Measurements from ENCODE around the gene IWS1. TPM values are rescaled to one million over a fixed set of nuclear protein-coding genes. Genes with fewer than 3 reads are reported as not detected.
"Not testable (repeated sequence)": the region's sequence is repeated elsewhere in the genome, so short reads cannot be mapped to it uniquely, and the experiment has no call there.

IWS1 gene
- total RNA-seq, 1 donor from 2014 or later: 40.7 TPM

DNA sequence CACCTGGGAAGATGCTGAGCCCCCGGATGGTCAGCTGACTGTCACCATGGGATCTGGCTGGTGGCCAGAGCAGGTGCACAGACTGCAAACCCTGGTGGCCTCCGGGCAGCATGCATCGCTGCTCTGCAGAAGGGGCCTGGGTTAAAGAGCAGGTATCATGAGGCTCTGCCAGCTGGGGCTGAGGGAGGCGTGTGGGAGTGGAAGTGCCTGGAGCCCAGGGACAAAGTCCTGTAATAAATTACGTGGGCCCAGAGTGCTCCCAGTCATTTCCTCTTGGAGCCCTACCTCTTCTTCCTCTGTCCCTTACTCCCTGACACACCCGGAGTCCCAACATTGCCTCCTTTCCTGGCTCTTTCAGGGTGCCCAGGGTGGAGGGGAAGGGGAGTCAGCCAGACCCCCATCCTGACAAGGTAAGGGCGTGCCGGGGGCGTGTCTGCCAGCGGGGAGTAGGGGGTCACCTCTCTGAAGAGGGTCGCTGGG is 9.2 kb upstream of the IWS1 start, which contains the start of gene MYO7B:
Gene MYO7B, plus strand, starts transcription at position 262 of the 480 bp plus-strand sequence. CDS start 24,040 bp downstream, outside the sequence.
- DNase-seq (ENCODE audit: low spot score): no peak
- intact Hi-C loops (cut with DNase I): no loop called here

DNA sequence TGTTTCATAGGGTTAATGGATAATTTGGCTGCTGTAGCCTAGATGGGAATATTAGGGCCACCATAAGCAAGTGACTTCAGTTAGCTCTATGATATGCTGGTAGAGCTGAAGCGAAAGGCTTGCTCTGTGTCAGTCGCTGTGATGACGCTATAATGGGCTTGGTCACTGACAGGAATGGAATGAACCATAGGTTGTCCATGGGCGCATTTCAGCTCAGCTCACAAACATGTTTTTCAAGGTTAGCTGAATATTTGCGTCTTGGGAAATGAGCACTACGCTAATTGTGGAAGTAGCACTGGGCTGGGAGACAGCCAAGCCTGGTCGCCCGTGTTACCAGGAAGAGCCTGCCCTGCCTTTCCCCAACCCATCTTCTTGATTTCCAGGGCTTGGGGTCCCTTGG is 6.0 kb upstream of the IWS1 start:
- no peak for DNase-seq (ENCODE audit: low spot score)
- intact Hi-C loops (cut with DNase I): no loop called here

DNA sequence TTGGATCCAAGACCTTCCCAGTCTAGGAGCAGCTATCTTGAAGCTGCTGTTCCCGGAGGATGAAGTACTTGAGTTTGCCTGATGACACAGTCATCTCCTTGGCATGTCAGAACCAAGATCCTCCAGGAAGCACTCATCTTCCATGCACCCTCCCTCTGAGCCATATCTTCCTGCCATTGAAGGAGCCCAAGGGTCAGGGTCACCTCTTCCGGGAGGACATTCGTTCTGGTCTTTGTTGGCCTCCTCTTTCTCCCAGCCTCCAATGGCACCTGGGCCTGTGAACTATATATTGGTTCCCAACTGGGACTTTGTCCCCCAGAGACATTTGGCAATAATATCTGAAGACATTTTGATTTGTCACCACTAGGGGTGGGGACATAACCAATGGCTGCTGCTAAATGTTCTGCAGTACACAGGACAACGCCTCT is 4.9 kb upstream of the IWS1 start:
- intact Hi-C loops (cut with DNase I): no loop called here

DNA sequence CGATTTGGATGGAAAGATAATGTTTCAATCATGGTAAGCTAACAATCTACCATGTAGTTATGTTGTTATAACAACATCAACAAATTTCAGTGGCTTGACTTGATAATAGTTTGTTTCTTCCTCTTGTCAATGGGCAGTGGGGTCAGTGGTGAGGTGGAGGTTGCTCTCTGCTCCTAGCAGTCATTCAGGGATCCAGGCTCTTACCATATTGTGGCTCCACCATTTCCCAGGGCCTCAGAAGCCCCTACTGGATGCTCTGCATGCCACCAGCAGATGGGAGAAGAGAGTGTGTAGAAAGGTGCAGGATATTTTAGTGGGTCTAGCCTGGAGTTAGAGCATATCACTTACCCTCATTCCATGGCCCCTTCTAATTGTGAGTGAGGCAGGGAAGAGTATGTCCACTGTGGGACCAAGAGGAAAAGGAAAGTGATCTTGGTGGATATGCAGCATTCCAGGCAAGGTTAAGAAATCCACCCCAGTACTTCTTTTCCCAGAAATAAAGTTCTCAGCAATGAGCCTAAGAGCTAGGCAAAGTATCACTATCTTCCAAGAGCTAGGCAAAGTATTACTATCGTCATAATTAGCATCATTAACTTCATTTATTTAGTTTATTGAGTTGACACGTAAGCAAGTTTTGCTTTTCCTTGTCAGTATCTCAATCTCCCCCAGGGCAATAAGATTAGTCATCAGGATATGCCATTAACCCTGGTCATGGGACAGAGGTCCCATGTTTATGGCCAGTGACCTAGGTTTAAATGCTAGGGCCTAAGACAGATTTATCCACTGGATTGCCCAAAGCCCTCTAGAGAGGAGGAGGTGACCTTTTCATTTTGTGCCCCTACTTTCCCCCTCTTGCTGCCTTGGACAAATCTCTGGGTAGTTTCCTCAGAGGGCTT is 4.2 kb upstream of the IWS1 start:
- intact Hi-C loops (cut with DNase I): no loop called here
- DNase-seq (ENCODE audit: low spot score): no peak

More for the DNA sequence above, 4.9 kb upstream of the IWS1 start:
- DNase-seq (ENCODE audit: low spot score): no peak

DNA sequence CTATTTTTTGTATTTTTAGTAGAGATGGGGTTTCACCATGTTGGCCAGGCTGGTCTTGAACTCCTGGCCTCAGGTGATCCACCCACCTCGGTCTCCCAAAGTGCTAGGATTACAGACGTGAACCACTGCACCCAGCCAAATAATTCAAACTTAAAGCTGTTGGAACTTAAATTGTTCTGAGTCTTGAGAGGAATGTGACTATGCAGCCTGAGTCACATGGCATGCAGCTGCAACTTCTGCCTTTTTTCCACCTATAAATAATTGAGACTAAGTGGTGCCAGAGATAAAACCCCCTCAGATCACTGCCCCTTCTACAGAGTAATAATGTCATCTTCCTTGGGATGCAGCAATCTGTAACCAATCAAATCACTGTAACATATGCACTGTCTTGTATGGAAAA is 3.1 kb upstream of the IWS1 start:
- DNase-seq (ENCODE audit: low spot score): not testable (repeated sequence)
- intact Hi-C loops (cut with DNase I): loop anchor here (5.0 kb wide), 2 partner anchors 123 to 328 kb away; partner anchors contain the start of gene POLR2D

DNA sequence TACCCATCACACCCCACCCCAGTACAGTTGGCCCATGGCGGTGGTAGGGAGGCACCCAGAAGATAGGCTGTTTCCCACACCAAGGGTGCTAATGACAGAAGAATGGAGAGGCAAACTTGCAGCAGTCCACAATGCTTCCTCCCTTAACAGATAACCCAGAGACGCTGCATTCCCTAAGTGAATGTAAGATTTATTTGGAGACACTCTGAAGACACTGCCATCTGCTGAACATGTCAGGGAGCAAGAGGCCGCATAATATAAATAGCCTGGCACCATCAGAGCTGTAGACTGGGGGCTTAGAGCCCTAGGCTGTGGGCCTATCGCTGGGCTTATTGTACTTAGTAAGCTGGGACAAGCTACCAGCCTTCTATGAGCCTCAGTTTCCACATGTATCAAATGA is 2.2 kb upstream of the IWS1 start:
- DNase-seq (ENCODE audit: low spot score): no peak
- intact Hi-C loops (cut with DNase I): loop anchor here (5.0 kb wide), 2 partner anchors 124 to 329 kb away; partner anchors contain the start of gene POLR2D

DNA sequence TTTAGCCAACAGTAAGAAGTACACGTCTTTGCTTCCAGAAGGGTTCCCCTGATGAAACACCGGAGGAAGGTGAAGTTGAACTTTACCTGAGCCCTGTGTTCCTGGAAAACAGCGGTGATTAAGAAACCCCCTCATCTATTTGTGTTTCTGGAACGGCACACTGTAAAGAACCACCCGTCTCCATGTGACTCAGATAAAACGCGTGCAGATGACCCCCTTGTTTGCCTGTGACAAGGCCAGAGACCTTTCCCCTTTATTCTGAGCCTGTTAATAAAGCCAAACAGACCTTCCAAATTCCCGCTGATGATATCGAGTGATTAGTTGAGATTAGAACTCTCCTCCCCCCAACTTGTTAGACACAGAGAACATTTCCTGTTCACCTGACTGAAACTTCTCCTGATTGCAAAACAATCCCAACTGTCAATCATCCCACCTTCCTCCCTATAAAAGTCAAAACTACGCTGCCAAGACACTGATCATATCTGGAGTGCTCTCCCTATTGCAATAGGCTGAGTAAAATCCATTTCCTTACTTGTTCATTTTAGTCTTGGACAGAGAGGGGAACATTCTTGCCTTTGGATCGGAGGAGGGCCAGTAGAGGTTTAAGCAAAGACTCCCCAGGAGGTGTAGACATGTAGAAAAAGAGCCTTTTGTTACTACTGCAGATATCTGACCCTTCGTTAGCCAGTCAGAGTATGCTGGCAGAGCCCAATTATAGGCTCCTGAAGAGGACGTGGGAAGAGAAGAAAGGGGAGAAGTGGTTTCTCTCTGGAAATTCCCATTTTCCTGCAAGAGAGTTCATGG is 914 bp upstream of the IWS1 start:
- intact Hi-C loops (cut with DNase I): loop anchor here (5.0 kb wide), 2 partner anchors 125 to 330 kb away; partner anchors contain the start of gene POLR2D

DNA sequence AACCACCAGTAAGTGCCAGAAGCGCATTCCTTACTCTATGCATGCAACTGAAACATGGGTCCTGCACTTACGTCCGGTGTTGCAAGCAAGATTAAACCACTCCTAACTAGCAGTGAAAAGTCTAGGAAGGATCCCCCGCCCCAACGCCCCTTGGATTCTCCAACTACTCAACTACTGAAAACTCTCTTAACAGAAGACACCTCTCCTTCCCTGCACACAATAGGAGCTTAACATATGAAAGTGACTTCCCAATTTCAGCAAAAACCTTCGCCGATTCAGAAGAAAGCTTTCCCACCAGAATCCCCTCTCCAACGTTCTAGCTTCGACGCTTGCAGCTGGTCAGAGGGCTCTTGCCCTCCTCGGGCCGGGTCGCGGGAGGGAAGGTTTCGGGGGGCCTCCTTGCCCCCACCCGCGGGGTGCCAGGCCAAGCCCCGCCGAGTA is 578 bp downstream of the IWS1 start:
- DNase-seq (ENCODE audit: low spot score): no peak
- intact Hi-C loops (cut with DNase I): loop anchor here (1.0 to 5.0 kb wide), 3 partner anchors 10 to 332 kb away; partner anchors contain the start of gene POLR2D

More for the DNA sequence above, 914 bp upstream of the IWS1 start:
- DNase-seq (ENCODE audit: low spot score): no peak

DNA sequence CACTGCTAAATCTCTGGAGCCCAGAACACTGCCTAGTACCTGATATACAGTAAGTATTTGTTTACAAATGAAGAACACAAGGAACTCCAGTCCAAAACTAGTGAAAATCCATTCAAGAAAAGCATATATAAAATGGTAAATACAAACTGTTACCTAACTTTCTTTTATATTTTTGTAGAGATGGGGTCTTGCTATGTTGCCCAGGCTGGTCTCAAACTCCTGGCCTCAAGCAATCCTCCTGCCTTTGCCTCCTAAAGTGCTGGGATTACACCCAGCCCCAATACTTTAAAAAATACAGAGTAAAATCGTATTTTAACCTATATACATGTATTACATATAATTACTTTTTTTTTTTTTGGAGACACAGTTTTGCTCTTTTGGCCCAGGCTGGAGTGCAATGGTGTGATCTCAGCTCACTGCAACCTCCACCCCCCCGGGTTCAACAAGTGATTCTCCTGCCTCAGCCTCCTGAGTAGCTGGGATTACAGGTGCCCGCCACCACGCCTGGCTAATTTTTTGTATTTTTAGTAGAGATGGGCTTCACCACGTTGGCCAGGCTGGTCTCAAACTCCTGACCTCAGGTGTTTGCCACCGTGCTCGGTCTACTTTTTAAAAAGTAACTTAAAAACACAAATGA is 2.0 kb downstream of the IWS1 start:
- intact Hi-C loops (cut with DNase I); DNase-seq (ENCODE audit: low spot score): not testable (repeated sequence)

DNA sequence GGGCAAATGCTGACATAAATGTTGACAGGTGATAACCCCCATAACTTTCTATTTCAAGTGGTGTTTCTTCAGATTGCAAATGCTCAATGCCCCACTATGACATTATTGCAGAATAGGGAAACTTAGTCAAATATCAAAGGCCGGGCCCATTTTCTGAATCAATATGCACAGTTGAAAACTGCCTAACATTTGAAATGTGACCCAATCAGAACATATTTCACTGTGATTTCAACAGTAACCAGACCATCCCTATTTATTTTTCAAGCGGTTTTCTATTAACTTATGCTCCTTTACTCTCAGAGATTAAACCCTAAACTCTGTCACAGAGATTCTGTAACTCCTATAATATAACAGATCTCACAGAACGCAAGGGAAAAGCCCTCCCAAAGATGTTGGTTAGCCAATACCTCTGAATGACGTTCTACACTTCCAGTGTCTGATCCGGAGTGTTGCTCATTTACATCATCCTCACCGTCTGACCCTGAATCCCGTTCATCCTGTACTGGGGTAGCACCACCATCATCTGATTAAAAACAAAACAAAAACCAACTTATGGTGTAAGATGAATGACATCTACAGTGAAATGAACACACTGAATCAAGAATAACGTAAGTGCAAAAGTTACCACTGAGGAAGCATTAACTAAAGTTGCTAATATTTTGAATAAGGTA is 2.9 kb downstream of the IWS1 start:
- intact Hi-C loops (cut with DNase I): no loop called here
- no peak for DNase-seq (ENCODE audit: low spot score)

DNA sequence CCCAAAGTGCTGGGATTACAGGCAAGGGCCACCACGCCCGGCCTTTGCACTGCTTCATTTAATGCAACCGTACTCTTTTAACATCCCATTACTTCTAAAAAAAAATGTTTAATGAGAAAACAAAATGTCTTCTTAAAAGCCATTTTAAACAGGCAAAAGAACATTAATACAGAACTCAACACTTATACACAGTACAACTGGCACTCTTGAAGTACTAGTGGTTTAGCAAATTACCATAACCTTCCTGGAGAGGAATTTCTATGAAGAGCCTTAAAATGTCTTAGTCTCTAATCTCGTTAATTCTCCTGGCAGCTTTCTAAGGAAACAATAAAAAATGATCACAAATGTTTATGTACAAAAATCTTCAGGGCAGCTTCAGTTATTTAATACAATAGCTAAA is 5.9 kb downstream of the IWS1 start:
- intact Hi-C loops (cut with DNase I): no loop called here
- no peak for DNase-seq (ENCODE audit: low spot score)

DNA sequence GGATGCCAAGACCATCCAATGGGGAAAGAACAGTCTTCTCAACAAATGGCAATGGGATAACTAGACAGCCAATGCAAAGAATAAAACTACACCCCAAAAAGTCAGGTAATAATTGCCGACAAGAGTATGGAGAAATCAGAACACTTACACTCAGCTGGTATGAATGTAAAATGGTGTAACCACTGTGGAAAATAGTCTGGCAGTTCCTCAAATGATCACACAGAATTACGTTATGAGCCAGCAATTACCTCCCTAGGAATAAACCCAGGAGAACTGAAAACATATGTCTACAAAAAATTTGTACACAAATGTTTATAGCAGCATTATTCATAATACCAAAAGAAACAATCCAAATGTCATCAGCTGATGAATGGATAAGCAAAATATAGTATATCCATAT is 8.8 kb downstream of the IWS1 start:
- no peak for DNase-seq (ENCODE audit: low spot score)
- intact Hi-C loops (cut with DNase I): loop anchor here (5.0 kb wide), 1 partner anchor 60 kb away; no protein-coding TSS in a partner anchor

DNA sequence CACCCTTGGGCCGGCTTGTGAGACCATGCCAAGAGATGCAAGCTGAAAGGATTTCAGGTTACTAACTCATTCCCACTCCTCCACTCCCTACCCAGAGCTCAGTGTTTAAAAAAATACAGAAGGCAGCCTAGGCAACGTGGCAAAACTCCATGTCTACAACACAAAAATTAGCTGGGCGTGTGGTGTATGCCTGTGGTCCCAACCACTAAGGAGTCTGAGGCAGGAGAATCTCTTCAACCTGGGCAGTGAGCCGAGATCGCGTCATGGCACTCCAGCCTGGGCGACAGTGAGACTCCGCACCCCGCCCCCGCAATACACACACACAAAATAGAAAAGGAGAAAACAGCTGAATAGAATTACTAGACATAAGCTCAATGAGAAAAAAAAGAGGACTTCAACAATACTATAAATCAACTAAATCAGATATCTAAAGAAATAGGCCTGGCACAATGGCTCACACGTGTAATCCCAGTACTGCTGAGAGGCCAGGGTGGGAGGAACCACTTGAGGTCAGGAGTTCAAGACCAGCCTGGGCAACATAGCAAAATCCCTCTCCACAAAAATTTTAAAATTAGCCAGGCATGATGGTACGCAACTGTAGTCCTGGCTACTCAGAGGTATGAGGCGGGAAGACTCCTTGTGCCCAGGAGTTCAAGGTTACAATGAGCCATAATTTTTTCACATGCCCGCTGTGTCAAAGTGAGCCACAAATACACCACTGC is 10.1 kb downstream of the IWS1 start:
- intact Hi-C loops (cut with DNase I): loop anchor here (5.0 kb wide), 1 partner anchor 61 kb away; no protein-coding TSS in a partner anchor
- DNase-seq (ENCODE audit: low spot score): peak; percentile 88

DNA sequence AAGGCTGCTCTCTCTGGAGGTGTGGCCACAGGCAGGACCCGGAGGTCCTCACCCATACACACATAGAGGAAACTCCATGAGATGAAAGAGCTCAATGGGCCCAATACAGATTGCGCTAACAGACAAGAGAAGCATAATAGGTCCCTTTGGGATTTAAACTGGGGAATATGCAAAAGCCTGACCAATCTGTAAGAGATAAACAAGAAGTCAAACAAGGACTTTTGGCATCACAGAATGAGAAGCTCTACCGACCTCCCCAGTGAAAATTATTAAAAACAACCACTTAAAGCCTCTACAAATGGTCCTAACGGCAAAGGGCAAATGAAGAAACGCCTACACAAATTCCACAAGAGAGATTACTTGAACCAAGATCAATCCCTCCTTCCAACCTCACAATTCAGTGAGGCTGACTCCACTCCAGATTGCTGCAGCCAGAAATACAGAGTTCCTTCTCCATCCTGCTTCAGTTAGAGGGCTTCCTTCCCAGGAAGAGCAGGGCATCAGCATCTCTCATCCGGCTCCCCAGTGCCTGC is 10.8 kb downstream of the IWS1 start:
- no peak for DNase-seq (ENCODE audit: low spot score)
- intact Hi-C loops (cut with DNase I): loop anchor here (1.0 to 5.0 kb wide), 2 partner anchors 11 to 62 kb away; partner anchors contain the start of gene IWS1

DNA sequence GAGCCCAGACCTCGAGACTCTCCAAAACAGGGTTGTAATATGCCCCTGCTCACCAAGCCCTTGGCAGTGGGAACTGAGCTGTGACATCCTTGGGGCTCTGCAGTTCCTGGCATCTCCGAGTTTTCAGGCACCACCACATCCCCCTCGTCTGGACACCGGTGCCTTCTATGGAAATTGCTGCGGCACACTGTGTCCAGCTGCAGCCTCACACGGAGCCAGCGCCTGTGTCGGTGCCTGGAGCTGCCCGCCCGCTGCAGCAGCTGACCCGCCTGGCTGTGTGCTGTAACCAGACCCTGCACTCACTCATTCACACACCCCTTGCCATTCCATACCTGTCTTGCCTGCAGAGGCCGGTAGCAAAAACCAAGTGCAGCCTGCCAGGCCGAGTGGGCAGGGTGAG is 11.8 kb downstream of the IWS1 start:
- DNase-seq (ENCODE audit: low spot score): no peak
- intact Hi-C loops (cut with DNase I): loop anchor here (5.0 kb wide), 1 partner anchor 138 kb away; no protein-coding TSS in a partner anchor

DNA sequence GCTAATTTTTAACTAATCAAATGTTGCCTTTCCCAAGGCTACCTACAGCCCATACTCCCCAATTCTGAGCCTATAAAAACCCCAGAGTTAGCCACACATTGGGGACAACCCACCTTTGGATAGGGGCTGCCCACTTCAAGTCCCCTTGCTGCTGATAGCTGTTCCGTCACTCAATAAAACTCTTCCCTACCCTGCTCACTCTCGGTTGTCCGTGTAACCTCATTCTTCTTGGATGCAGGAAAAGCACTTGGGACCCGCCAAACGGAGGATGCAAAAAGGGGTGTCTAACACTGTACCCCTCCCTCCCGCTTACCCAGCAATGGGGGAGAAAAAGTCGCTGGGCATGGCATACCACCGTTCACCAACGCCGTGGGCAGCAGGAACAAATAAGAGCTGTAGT is 12.2 kb downstream of the IWS1 start:
- intact Hi-C loops (cut with DNase I): loop anchor here (5.0 kb wide), 1 partner anchor 138 kb away; no protein-coding TSS in a partner anchor
- DNase-seq (ENCODE audit: low spot score): no peak

DNA sequence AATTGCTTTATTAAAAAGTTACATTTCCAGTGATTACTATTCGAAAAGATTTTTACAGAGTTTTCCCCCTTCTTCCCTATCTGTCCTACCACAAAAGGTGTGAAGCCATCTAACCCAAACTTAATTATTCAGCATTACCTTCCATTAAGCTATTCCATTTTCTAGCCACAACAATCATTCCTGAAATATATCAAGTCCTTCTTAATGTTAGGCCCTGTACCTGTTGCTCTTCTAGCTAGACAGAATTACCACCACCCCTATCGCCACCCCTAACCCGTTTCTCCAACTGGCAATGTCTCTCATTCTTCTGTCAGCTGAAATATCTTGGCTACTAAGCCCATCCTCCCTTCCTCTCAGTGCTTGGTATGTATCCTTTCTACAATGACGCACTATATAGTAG is 13.9 kb downstream of the IWS1 start:
- intact Hi-C loops (cut with DNase I): loop anchor here (5.0 kb wide), 1 partner anchor 140 kb away; no protein-coding TSS in a partner anchor
- DNase-seq (ENCODE audit: low spot score): no peak

DNA sequence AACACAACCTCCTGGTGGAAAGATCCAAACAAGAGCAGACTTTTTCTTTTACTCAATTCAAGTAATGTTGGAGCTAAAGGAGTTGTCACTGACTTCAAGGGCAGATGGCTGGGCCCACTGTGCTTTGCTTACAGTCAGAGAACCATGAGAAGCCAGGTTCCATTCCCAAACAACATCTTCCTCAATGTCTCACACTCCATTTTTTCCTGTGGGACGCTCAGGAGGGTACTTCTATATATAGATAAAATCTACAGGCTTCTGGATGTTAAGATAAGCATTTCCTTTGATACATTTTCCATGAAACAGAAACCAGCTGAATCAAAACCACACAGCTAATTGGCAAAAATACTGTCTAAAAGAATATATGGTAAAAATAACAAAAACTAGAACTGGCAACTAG is 14.4 kb downstream of the IWS1 start:
- no peak for DNase-seq (ENCODE audit: low spot score)
- intact Hi-C loops (cut with DNase I): loop anchor here (5.0 kb wide), 1 partner anchor 140 kb away; no protein-coding TSS in a partner anchor

Data from cardiac septum (tissue), 1 donor.